Esophagus muscularis mucosa (tissue), 4 donors: ENCODE data around the gene KLF13.

Experiments
- CTCF ChIP-seq, 3 experiments: fragments of 200-600 bp in 2 of 3; fragments of 450-650 bp in 1 of 3; sonication (generic) in 2 of 3; IDR thresholded peaks; one replicate each; pipeline ENCODE4 v1.5.1; 2017 to 2019; ENCODE audit warnings: antibody characterized with exemption in 3 of 3, mild to moderate bottlenecking in 2 of 3, moderate library complexity in 1 of 3
- EP300 ChIP-seq: sonication (generic); formaldehyde crosslinking; IDR thresholded peaks from one replicate; pipeline ENCODE4 v1.6.1; 2017; ENCODE audit warnings: antibody characterized with exemption
- POLR2A ChIP-seq: fragments of 450-650 bp; IDR thresholded peaks from one replicate; pipeline ENCODE4 v1.6.1; 2017; ENCODE audit warnings: antibody characterized with exemption, moderate library complexity, mild to moderate bottlenecking, low read depth
- POLR2AphosphoS5 ChIP-seq, 2 donors: sonication (generic); formaldehyde crosslinking; IDR thresholded peaks; one replicate each; pipeline ENCODE4 v1.6.1; 2017; ENCODE audit warnings: antibody characterized with exemption in 2 of 2

DNA sequence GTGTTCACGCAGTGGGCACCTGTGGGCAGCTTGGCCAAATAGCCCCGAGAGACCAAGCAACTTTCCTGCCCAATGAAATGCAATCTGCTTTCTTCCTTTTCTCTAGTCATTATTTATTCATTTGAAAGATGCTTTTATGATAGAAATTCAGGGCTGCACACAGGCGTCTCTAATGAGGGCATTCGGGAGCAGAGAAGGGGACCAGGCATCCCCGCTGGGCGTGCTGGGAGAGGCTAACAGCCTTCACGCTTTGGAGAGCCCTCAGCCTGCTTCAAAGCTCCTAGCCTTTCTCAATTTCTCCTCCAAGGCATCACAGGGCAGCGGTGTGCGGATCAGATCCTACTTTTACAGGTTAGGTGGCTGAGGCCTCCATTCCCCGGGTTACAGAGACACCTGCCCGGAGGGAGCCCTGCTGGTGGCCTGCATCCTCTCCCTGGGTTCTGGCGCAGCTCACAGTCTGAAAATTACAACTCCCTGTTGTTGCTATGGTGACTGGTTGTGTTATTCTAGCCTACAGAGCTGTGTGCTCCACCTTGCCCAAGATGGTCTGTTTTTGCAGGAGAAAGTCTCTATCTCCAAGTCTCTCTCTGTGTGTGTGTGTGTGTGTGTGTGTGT lies 21.8 kb upstream of the KLF13 start:
- TF ChIP-seq CTCF (IDR thresholded peaks at IDR 0.05), result no peak
- no peak for TF ChIP-seq POLR2A
- TF ChIP-seq POLR2AphosphoS5 (IDR thresholded peaks at IDR 0.05), result no peak
- no peak for TF ChIP-seq EP300
